Left hindlimb (tissue), 1 donor: ENCODE measurements around the gene PCYT1A.
"Not testable (repeated sequence)": the region's sequence is repeated elsewhere in the genome, so short reads cannot be mapped to it uniquely, and the experiment has no call there.

Experiments
- DNase-seq: peaks from one replicate; pipeline ENCODE4 v3.0.0-alpha.2; 2018

Gene PCYT1A

GRCh38 chr3:196287440-196288140 lies at the start of gene PCYT1A:
Gene PCYT1A (minus strand): TSS chr3:196287726. CDS start chr3:196270531, 17,195 bp downstream.
- DNase-seq, result peak; percentile 95

- DNase-seq, result no peak
Measured at GRCh38 chr3:196336319-196337145, 49.0 kb upstream of the PCYT1A start.

DNA sequence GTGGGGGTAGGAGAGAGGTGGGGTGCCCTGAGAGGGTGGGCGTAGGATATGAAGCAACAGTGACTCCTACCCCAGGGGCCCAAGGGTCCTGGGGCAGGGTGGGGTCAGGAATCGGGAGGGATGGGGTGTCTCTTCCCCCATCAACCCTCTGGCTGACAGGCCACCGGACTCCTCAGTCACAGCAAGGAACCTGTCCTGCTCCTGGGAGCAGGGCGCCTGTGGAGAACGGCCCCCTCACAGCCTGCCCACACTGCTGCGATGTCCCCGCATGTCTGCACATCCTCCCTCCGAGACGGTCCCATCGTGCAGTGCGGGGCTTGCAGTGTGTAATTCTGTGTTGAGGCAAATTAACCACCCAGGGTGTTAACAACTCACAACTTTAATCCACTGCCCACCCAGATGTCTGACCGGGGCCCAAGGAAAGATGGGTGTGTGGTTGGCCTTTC lies 48.0 kb upstream of the PCYT1A start:
- DNase-seq, result no peak

DNA sequence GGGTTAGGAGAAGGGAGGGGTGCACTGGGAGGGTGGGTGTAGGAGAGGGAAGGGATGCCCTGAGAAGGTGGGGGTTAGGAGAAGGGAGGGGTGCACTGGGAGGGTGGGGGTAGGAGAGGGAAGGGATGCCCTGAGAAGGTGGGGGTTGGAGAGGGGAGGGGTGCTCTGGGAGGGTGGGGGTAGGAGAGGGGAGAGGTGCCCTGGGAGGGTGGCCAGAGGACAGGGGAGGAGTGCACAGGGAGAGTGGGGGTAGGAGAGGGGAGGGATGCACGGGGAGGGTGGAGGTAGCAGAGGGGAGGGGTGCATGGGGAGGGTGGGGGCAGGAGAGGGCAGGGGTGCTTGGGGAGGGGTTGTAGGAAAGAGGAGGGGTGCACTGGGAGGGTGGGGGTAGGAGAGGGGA lies 47.5 kb upstream of the PCYT1A start:
- no peak for DNase-seq

GRCh38 chr3:196332168-196332567 lies 44.6 kb upstream of the PCYT1A start:
- no peak for DNase-seq

- no peak for DNase-seq
Measured at GRCh38 chr3:196327405-196327804, 39.9 kb upstream of the PCYT1A start.

- DNase-seq, result no peak
Measured at GRCh38 chr3:196326936-196327335, 39.4 kb upstream of the PCYT1A start.

DNA sequence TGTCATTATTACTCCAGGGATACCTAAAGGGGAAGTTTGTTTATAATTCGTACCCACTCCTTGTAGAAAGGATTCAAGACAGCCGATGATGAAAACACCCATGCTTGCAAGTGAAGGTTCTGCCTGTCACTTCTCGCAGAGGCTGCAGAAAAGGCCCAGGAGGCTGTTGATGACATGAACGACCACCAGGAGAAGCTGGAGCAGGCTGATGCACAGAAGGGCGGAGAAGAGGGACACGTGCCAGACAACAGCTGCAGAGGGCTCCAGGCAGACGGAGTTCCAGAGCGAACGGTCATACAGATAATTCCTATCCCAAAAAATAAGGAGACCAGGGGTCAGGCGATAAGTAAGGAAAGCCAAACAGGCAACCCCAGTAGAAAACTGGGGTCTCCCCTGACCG lies 36.2 kb upstream of the PCYT1A start:
- DNase-seq, result peak; percentile 50

- DNase-seq, result no peak
Measured at GRCh38 chr3:196323016-196323415, 35.5 kb upstream of the PCYT1A start.

GRCh38 chr3:196321162-196321561 lies 33.6 kb upstream of the PCYT1A start:
- no peak for DNase-seq

- DNase-seq, result no peak
Measured at GRCh38 chr3:196320137-196320536, 32.6 kb upstream of the PCYT1A start.

GRCh38 chr3:196317687-196318467 lies 30.4 kb upstream of the PCYT1A start, which contains the start of gene DYNLT2B:
Gene DYNLT2B (minus strand): TSS chr3:196318240. CDS start chr3:196318152, 88 bp downstream.
- DNase-seq, result peak; percentile 94

DNA sequence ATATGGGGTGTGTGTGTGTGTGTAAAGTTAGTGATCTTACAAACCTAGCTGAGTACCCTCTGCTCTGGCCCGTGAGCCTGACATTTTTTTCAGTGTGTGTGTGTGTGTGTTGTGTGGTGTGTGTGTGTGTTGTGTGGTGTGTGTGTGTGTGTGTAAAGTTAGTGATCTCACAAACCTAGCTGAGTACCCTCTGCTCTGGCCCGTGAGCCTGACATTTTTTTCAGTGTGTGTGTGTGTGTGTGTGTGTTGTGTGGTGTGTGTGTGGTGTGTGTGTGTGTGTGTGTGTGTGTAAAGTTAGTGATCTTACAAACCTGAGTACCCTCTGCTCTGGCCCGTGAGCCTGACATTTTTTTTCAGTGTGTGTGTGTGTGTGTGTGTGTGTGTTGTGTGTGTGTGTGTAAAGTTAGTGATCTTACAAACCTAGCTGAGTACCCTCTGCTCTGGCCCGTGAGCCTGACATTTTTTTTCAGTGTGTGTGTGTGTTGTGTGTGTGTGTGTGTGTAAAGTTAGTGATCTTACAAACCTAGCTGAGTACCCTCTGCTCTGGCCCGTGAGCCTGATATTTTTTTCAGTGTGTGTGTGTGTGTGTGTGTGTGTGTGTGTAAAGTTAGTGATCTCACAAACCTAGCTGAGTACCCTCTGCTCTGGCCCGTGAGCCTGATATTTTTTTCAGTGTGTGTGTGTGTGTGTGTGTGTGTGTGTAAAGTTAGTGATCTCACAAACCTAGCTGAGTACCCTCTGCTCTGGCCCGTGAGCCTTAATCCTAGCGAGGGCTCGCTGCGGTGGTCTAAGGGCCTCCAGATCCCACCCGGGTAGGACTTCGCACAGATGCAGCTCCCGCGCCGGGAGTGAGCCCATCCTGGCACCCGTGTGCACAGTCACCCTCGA lies 29.5 kb upstream of the PCYT1A start:
- not testable (repeated sequence) for DNase-seq

DNA sequence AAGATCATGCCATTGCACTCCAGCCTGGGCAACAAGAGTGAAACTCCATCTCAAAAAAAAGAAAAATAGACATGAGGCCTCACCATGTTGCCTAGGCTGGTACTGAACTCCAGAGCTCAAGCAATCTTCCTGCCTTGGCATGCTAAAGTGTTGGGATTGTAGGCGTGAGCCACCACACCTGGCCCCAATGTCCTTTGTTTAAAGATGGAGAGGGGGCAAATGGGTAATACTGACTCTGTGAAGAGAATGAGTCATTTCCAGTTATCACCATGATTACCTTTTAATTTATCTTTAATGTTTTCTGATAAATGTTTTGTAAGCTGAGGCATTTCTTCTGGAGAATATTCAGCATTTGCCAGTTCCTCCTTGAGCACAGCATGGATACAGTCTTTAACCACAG lies 28.3 kb upstream of the PCYT1A start:
- DNase-seq, result no peak

DNA sequence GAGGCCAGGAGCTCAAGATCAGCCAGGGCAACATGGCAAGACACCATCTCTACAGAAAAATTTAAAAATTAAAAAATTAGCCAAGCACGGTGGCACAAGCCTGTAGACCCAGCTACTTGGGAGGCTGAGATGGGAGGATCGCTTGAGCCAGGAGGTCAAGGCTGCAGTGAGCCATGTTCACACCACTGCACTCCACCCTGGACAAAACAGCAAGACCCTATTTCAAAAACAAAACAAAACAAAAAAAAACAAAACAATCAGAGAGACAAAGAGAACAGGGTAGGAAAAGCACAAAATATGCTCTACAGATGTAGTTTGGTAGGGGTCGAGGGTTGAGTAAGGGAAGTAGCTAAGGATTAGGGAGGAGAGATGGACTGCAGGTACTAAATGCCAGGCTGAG lies 27.1 kb upstream of the PCYT1A start:
- DNase-seq, result no peak

- not testable (repeated sequence) for DNase-seq
Measured at GRCh38 chr3:196314086-196314485, 26.6 kb upstream of the PCYT1A start.

GRCh38 chr3:196302960-196303359 lies 15.4 kb upstream of the PCYT1A start:
- not testable (repeated sequence) for DNase-seq

DNA sequence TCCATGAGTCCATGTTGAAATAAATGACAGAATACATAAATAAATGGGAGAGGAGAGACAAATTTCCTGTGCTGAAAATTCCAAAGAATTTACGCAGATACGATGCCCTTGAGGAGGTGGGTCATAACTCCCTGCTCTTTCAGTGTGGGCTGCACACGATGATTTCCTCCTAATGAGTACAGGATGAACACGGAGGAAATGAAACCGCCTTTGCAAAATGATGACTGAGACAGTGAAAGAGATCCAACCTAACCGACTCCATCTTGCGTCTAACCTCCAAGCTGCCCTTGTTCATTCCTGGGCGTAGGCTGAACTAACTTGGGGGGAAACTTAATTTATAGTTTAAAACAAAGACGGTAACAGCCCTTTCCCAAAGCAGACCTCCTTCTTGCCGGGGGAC lies 15.0 kb upstream of the PCYT1A start:
- DNase-seq, result not testable (repeated sequence)

DNA sequence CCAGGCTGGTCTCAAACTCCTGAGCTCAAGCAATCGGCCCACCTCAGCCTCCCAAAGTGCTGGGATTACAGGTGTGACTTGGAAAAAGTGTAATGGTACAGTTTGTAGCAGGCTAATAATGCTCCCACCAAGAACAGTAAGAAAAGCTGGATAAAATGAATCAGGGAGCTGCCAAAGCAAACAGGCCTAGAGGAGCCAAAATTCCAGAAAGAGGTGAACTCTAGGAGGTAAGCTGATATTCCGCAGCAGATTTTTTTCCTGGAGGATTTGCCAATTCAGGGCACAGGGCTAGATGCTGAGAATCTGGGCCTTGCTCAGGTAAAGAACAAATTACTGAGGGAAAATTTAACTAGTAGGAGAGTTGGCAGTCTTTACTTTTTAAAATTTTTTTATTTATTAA lies 11.0 kb upstream of the PCYT1A start:
- no peak for DNase-seq

- DNase-seq, result no peak
Measured at GRCh38 chr3:196292286-196292923, 4.9 kb upstream of the PCYT1A start.

GRCh38 chr3:196288141-196288460 lies 575 bp upstream of the PCYT1A start:
- no peak for DNase-seq

DNA sequence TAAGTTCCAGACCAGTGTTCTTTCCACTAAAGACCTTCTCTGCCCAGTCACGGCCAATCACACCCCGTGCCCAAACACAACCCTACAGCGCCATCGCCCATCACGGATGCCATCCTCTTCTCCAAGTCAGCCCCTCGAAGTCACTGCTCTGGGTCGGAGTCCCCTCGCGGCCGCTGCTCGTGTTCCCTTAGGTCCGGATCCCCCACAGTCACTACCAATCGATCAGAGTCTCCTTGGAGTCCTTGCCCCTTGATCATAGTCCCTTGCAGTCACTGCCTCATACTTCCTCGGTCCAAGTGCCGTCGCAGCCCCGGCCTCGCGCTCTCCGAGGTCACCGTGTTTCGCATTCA lies 461 bp downstream of the PCYT1A start:
- peak; percentile 36 for DNase-seq
